Prostate gland (tissue), 2 donors: Measurements from ENCODE around the gene PLEKHF1.

Experiments
- CTCF ChIP-seq, 4 experiments: fragments of 200-600 bp in 2 of 4; fragments of 450-650 bp in 2 of 4; sonication (generic) in 2 of 4; IDR thresholded peaks; 1 replicate in 3 of 4; 2 replicates in 1 of 4; pipeline ENCODE4 v1.5.1; 2016 to 2019; ENCODE audit warnings: antibody characterized with exemption in 4 of 4, mild to moderate bottlenecking in 2 of 4, moderate library complexity in 2 of 4
- POLR2A ChIP-seq: fragments of 450-650 bp; IDR thresholded peaks from one replicate; pipeline ENCODE4 v1.6.1; 2016; ENCODE audit warnings: antibody characterized with exemption, mild to moderate bottlenecking
- POLR2AphosphoS5 ChIP-seq: sonication (generic); formaldehyde crosslinking; IDR thresholded peaks from one replicate; pipeline ENCODE4 v1.6.1; 2017; ENCODE audit warnings: antibody characterized with exemption

- TF ChIP-seq POLR2AphosphoS5 (no peak), CTCF (IDR thresholded peaks at IDR 0.05) (no peak), POLR2A (no peak)
Observed at GRCh38 chr19:29681422-29682235, 16.4 kb downstream of the PLEKHF1 start.
